ENCODE data around the gene PFN3.
"Not testable (repeated sequence)": the region's sequence is repeated elsewhere in the genome, so short reads cannot be mapped to it uniquely, and the experiment has no call there.

The PFN3 gene

GRCh38 chr5:177425801-177426565, 25.5 kb upstream of the PFN3 start:
- ChIA-PET POLR2A (ENCODE audit: low non-redundant PET) (interaction anchor here (0.5 to 2.0 kb wide), 12 partner anchors 11 to 698 kb away, joined by 3 to 11 read pairs (median 4); partner anchors contain the start of gene F12), CTCF (interaction anchor here (0.6 to 9.8 kb wide), 8 partner anchors 18 to 116 kb away, joined by 3 to 100 read pairs (median 3); no protein-coding TSS in a partner anchor)
- TF ChIP-seq CTCF (conservative IDR thresholded peaks at IDR 0.05; ENCODE audit: low read depth): no peak
- DNase-seq (ENCODE audit: low spot score): peak; percentile 100
- H3K27ac ChIP-seq: peak overlapping the region; percentile 94

GRCh38 chr5:177425196-177425800, 24.8 kb upstream of the PFN3 start:
- POLR2A ChIA-PET (ENCODE audit: low non-redundant PET): interaction anchor here (0.7 to 2.0 kb wide), 3 partner anchors 22 to 699 kb away, joined by 3 to 11 read pairs (median 7); no protein-coding TSS in a partner anchor
- no peak for DNase-seq (ENCODE audit: low spot score)
- TF ChIP-seq CTCF (conservative IDR thresholded peaks at IDR 0.05; ENCODE audit: low read depth): no peak
- peak overlapping the region; percentile 94 for H3K27ac ChIP-seq
- CTCF ChIA-PET: interaction anchor here (9.8 kb wide), 1 partner anchor 22 kb away, joined by 100 read pairs; no protein-coding TSS in a partner anchor

DNA sequence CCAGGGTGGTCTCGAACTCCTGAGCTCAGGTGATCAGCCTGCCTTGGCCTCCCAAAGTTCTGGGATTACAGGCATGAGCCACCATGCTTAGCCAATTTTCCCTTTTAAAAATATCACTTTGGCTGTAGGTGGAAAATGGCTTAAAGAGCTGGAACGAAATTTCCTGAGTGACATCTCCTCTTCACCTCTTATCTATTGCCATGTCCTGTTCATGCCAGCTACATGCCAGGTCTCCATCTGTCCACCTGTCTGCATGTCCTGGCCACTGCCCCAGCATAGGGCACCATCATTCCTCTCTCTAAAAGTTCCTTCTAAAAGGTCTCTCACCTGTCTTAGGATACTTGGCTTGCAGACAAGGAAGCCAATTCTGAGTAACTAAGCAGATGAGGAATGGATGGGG, 23.2 kb upstream of the PFN3 start:
- no peak for DNase-seq (ENCODE audit: low spot score)
- ChIA-PET POLR2A (ENCODE audit: low non-redundant PET) (no interaction called here), CTCF (interaction anchor here (0.6 to 9.8 kb wide), 3 partner anchors 20 to 762 kb away, joined by 3 to 100 read pairs (median 3); no protein-coding TSS in a partner anchor)
- H3K27ac ChIP-seq: no peak overlapping the region
- TF ChIP-seq CTCF (conservative IDR thresholded peaks at IDR 0.05; ENCODE audit: low read depth): no peak

DNA sequence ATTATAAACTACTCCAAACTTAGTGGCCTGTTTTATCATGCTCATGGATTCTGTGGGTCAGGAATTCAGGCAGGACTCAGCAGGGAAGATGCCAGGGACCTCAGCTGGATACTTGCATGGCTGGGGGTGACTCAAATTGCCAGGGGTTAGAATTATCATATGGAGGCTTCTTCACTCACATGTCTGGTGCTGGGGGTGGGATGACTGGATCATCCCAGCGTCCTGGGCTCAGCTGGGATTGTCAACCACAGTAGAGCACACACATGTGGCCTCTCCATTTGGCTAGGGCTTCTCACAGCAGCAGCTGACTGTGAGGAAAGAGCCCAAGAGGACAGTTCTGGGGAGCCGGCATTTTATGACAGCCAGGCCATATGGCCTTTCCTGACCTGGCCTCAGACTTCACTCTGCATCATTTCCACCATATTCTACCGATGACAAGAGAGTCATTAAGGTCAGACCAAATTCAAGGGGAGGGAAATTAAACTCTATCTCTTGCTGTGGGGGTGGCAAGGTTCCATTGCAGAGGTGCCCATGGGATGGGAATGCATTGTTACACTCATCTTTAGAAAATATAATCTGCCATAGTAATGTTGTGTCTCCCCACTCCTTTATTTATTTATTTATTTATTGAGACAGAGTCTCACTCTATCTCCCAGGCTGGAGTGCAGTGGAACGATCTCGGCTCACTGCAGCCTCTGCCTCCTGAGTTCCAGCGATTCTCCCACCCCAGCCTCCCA, 20.8 kb upstream of the PFN3 start:
- ChIA-PET CTCF (interaction anchor here (0.6 kb wide), 1 partner anchor 17 kb away, joined by 3 read pairs; no protein-coding TSS in a partner anchor), POLR2A (ENCODE audit: low non-redundant PET) (no interaction called here)
- TF ChIP-seq CTCF (conservative IDR thresholded peaks at IDR 0.05; ENCODE audit: low read depth): no peak
- no peak overlapping the region for H3K27ac ChIP-seq
- DNase-seq (ENCODE audit: low spot score): no peak

- CTCF ChIA-PET: interaction anchor here (0.6 kb wide), 1 partner anchor 16 kb away, joined by 8 read pairs; no protein-coding TSS in a partner anchor
- DNase-seq (ENCODE audit: low spot score); H3K27ac ChIP-seq; POLR2A ChIA-PET (ENCODE audit: low non-redundant PET): not testable (repeated sequence)
These were observed 20.0 kb upstream of the PFN3 start for GRCh38 chr5:177420472-177420871.

- ChIA-PET POLR2A (ENCODE audit: low non-redundant PET) (interaction anchor here (0.6 kb wide), 1 partner anchor 10 kb away, joined by 5 read pairs; no protein-coding TSS in a partner anchor), CTCF (interaction anchor here (1.0 to 2.1 kb wide), 2 partner anchors 15 to 36 kb away, joined by 6 to 10 read pairs; no protein-coding TSS in a partner anchor)
- no peak overlapping the region for H3K27ac ChIP-seq
- no peak for TF ChIP-seq CTCF (conservative IDR thresholded peaks at IDR 0.05; ENCODE audit: low read depth)
- DNase-seq (ENCODE audit: low spot score): no peak
These were observed 18.6 kb upstream of the PFN3 start for GRCh38 chr5:177419046-177419445.

DNA sequence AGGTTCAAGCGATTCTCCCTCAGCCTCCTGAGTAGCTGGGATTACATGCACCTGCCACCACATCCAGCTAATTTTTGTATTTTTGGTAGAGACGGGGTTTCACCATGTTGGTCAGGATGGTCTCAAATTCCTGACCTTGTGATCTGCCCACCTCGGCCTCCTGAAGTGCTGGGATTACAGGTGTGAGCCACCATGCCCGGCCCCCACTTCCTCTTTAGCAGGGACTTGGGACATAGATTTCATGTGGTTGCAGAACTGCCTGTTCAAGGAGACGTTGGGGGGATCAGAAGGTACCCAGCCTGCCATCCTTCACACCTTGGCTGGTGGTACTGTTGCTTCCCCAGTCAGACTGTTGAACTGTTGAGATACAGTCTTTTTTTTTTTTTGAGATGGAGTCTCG, 16.6 kb upstream of the PFN3 start:
- DNase-seq (ENCODE audit: low spot score); POLR2A ChIA-PET (ENCODE audit: low non-redundant PET); H3K27ac ChIP-seq: not testable (repeated sequence)
- CTCF ChIA-PET: interaction anchor here (0.7 to 1.1 kb wide), 2 partner anchors 12 to 27 kb away, joined by 3 to 4 read pairs; no protein-coding TSS in a partner anchor
